Hematopoietic multipotent progenitor cell treated with erythropoietin and hydrocortisone succinate and interleukin-3 and kit ligand, for 4 days (in vitro differentiated cells): ENCODE data around the gene SLC12A7.
"Not testable (repeated sequence)": the region's sequence is repeated elsewhere in the genome, so short reads cannot be mapped to it uniquely, and the experiment has no call there.

Source experiments
- DNase-seq: peaks from one replicate; pipeline ENCODE4 v3.0.0-alpha.2; 2015

Gene SLC12A7

DNA sequence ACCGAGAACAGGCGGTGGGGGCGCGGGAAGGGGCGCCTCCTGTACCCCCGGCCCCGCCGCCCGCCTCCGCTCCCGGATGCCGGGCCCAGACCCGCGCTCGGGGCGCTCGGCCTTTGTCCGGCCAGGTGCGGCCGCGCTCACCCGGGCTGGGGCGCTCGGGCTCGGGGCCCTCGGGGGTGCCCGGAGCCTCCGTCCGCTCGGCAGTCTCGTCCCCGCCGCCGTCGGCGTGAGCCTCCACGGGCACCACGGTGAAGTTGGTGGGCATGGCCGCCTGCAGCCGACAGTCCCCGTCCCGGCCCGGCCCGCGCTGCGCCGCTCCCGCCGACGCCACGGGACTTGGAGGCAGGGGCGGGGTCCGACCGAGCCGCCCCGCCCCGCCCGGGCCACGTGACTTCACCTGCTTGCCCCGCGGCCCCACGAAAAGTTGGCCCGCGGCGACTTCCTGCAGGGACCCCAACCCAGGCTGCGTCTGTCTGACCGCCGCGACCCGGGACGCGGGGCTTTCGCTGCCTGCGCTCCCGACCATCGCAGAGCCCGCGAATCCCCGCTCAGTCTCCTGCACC is at the start of gene SLC12A7:
TSS of gene SLC12A7 (minus strand) at position 337 of the 563 bp plus-strand sequence. CDS start at position 265, 72 bp downstream.
- peak; percentile 67 for DNase-seq

DNA sequence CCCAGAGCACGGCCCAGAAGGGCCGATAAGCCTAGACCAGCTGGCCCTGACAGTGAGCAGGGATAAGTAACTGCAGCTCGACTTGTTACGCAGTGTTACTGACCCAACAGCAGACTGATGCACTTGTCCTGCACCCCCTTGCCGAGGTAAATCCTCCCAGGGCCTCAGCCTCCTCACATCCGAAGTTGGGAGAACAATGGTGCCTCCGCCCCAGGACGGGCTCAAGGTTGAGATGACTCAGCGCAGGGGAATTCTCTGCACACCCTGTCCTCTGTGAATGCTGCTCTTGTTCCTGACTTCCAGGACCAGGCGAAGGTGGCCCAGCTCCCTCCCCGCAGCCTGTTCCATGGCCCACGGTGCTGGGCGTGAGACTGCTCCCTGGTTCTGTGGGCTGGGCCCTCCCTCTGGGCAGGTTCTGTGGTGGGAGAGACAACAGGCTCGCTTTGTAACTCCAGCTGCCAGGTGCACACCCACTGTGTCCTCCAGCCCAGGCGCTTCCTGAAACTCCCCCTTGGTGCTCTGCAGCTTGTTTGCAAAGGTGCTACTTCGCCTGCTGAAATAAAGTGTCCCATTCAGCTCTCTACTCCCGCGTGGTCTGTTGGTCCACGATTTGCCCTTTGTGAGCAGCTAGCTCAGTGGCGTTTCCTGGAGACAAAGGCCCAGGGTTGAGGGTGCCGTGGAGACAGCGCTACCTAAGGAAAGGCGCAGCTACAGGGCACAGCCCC is 49.4 kb upstream of the SLC12A7 start:
- no peak for DNase-seq

DNA sequence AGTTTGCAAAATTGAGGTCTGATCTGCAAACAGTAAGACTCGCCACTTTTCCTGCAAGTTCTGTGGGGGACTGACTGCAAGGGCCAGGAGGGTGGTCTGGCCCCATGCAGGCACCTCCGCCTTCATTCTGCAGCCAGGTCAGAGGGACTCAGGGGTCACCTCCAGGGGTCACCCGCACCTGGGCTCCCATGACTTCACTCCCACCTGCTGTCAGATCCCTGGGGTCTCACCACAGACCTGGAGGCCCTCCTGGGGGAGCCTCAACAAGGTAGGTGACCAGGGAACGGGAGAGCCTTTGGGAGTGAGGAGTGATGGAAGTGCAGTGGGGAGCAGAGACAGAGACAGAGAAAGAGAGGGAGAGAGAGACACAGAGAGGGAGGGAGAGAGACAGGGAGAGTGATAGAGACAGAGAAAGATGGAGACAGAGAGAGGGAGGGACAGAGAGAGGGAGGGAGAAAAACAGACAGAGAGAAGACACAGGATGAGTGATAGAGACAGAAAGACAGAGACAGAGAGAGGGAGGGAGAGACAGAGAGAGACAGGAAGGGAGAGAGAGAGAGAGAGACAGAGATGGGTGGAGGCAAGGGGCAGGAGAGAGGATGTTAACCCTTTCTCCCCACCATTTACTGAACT is 48.0 kb upstream of the SLC12A7 start:
- no peak for DNase-seq

DNA sequence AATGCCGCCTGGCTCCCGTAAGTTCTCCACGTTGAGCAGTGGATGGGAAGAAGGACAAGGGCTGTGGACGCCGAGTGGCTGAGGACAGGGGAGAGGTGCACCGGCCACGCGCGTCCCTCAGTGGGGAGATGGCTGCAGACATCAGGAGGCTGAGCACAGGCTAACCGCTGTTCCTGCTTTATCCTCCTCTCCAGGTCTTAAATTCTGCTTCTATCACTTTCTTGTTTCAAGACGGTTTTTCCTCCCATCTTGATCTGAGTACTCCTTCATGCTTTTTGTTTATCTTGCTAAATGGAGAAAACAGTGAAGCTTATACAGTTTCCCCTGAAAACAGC is 47.4 kb upstream of the SLC12A7 start:
- no peak for DNase-seq

DNA sequence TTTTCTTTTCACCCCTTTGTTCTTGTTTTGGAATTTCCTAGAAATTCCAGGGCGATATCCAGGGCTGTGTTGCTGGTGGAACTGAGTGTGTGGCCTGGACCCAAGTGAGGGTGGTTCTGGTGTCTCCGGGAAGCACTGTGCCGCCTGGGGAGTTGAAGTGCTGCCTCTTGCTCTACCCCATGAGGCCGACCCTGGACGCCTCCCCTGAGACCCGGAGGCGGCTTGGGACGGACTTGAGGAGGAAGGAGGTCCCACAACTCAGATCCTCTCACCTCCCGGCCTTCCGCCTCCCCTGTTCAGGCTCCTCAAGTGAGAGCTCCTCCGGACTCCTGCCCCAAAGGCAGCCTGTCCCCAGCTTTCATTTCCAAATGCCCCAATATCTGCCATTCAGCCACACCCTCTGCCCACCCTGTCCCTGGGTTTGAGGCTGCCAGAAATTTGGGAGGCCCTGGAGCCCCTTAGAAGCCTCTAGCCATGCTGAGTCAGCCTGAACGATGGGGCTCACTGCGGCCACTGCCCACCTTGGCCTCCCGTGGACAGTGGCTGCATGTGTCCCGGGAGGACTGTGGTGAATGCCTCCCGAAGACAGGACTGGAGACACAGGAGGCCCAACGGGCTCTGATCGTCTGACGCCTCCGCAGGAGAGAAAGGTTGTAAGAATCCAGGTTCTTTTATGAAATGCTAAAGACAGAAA is 46.9 kb upstream of the SLC12A7 start:
- DNase-seq = no peak

DNA sequence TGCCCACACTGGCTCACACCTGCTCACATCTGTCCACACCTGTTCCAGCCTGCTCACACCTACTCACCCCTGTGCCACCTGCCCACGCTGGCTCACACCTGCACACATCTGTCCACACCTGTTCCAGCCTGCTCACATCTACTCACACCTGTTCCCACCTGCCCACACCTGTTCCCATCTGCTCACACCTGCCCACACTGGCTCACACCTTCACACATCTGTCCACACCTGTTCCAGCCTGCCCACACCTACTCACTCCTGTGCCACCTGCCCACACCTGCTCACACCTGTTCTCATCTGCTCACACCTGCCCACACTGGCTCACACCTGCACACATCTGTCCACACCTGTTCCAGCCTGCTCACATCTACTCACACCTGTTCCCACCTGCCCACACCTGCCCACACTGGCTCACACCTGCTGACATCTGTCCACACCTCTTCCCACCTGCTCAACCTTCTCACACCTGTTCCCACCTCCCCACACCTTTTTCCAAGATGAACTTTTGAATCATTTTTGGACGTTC is 45.7 kb upstream of the SLC12A7 start:
- not testable (repeated sequence) for DNase-seq

DNA sequence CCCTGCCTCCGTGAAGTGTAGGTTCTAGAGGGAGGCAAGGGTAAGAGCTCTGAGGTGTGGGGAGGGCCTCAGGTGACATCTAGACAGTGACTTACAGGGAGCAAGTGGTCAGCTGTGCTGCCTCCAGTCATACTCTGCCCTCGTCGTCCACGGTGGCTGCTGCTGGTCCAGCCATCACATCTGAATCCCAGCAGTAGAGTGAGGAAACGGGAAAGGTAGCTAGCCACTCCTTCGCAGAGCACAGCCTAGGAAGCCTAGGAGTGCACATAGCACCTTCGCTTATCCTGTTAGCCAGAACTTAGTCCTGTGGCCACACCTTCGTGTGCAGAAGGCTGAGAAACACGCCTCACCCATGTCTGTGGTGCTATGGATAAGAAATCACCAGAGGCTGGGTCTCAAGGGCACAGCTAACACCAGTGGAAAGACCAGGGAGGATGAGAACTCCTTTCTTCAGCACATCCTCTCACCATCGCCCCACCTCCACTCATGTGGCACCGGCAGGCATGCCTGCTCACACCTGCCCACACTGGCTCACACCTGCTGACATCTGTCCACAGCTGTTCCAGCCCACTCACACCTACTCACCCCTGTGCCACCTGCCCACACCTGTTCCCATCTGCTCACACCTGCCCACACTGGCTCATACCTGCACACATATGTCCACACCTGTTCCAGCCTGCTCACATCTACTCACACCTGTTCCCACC is 45.0 kb upstream of the SLC12A7 start:
- no peak for DNase-seq

DNA sequence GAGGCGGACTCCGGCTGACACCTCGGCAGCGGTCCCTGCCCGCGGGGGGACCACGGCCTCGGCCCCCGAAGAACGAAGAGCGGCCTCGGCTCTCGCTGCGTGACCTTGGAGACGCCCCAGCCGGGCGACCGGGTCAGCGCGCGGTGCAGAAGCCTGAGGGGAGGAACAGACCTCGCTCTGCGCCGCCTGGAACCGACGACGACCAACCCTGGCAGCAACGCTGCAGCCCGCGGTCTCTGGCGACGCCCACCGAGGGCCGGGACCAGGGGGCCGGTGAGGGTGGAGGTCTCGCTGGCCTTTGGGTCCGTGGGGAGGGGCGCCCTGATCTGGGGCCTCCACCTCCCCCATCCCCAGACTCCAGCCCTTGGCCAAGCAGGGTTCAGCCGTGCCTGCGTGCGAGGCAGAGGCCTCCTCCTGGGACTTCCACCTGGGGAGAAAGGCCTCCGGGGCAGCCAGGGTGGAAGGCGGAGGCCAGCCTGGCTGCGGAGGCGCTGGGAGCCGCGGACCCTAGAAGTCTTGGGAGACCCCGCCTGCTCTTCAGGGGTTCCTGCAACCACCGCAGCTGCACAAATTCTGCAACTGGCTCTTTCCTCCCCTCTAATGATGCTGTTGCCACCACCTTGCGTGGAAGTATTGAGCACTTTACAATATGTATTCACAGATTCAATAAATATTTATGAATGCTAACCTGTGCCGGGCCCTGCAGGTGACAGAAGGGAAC is 44.3 kb upstream of the SLC12A7 start:
- DNase-seq = no peak

DNA sequence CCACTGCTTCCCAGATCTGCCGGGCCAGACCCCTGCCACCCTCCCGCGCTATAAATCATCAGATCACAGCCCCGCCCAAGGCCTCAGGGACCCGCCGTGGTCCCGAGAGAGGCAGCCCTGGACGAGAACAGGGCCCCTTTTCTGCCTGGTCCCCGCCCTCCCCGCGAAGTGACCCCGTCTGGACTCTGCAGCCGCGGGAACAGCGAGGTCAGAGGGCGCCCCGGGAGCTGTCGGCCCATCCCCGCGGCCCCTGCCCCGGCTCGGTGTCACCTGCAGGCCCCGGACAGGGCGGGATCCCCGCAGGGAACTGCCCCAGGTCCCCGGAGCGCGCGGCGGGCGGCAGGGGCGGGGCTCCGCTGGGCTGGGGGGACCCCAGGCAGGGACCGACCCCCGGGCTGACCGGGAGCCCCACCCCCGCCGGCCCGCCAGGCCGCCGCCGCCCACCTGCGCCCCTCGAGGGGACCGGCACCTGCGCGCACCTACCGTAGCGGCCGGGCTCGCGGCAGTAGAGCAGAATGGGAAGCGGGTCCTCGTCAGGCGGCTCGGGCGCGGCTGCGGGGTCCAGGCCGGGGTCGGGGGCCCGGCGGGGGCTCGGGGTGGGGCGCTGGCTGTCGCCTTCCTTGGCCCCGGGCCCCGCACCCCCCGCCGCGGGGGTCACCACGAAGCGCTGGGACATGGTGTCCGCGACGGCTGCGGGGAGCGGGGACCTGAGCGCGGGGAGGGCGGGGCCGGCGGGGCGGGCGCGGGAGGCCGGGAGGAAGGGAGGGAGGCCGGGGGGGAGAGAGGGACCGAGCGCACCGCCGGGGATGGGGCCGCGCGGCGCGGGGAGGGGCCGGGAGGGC is 43.5 kb upstream of the SLC12A7 start:
- DNase-seq = no peak

DNA sequence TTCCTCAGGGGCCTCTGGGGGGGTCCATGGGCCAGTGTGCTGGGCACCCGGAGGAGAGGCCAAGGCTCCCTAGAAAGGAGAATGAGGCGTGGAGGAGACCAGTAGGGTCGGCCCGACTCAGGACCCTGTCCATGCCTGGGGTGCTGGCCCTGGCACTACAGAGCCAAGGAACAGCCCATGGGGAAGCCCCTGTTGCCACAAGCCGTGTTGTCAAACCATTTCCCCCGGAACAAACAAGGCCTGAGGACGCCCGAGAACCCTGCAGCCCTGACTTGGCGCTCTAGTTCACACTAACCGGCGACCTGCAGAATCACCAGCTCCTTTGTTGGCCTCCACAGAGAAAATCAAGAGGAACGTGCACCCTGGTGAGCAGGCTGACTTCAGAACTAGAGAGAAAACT is 41.6 kb upstream of the SLC12A7 start:
- DNase-seq = no peak

DNA sequence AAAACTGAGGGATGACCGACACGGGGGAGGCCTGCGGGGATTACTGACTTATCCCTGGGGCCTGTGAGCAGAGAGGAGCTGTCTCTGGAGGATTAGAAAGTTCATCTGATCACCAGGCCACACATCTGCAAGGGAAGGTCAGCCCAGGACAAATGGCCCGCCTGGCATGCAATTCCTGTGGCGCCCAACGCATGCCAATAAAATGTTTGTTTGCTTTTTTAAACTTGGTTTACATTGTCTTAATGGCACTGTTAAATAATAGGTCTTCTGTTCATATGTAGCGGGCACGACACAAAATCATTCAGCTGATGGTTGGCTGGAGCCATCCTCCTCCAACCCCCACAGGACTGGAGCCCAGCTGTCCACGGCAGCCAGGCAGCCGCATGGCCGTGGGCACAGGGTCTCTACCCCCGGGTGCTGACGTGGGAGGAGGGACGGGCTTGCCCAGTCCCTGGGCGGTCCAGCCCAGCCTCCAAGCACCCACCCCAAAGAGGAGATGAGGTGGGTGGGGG is 41.0 kb upstream of the SLC12A7 start:
- DNase-seq = no peak

DNA sequence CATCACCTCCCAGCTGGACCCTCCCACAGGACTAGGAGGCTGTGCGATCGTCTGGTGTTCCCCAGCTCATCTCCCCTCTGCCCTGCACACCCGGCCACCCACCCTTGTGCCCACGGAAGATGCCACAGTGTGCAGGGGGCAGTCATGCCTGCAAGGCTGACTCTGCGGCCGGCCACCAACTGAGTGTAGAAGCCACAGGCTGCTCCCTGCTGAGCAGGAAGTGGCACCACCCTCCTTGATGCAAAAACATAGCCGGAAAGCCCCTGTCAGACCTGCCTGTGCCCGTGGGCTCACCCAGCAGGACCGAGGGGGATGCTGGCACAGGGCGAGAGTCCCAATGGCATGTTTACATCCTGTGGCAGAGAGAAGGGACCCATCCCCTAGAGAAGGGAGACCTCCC is 40.3 kb upstream of the SLC12A7 start:
- no peak for DNase-seq

DNA sequence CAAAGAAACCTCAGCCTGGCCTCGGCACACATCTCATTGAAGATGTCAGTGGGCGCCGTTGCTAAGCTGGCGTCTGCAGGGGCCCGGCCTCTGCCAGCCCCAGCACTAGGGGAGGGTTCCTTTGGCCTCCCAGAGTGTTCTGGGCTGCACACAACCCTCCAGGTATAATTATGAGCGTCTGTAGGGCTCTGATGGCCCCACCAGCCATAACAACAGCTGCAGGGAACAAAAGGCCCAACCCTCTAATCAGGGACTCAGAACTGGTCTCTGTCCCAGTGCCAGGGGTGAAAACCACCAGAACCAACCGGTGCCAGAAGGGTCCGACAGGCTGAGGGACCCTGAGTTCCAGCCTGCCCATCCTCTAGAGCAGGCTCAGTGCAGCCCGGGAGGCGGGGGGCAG is 39.5 kb upstream of the SLC12A7 start:
- no peak for DNase-seq

DNA sequence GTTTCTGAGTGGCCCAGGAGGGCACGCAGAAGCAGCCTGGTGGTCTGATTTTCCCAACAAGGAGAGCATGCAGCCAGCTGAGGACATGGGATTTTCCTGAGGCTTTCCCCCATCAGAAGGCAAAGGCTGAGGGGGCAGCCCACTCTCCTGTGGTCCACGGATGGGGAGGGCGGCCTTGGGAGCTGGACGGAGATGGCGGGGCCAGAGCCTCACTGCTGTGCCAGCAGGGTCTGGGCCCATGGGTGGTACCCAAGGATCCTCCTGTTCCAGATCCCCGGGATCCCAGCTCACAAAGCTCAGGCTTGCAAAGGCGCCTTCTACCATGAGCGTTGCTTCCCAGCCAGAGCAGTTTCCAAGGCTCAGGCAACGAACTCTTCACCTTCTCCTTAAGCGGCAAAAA is 39.0 kb upstream of the SLC12A7 start:
- no peak for DNase-seq

DNA sequence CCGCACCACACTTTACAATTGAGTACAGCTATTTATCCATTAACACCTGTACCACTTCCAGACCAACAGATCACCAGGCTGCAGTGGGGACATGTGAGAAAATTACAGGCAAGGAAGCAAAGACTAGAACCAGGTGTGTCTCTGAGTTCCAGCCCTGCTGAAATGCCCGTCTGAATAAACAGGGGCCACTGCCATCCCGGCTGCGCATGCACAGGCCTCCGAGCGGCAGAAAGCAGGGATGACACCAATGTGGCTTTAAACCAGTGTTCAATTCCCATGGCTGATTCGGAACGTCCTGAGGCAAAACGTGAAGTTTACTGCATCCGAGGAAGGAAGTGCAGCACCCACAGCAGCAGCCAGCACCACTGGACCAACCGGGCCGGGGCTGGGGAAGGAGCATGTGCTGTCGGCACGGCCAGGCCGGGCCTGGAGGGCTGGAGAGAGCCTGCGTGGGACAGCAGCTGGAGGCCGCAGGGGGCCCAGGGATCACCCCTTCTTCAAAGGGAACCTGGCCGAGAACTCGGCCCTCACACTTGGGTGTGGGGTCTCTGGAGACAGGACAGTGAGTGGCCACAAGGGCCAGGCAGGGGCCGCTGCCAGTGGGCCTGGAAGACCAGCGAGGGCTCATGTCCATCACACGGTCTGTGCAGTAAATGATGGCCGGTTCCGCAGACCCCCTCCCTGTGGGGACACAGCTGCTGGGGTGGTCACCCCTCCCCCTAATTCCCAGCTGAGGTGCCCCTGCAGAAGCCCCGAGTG is 33.0 kb upstream of the SLC12A7 start:
- no peak for DNase-seq

DNA sequence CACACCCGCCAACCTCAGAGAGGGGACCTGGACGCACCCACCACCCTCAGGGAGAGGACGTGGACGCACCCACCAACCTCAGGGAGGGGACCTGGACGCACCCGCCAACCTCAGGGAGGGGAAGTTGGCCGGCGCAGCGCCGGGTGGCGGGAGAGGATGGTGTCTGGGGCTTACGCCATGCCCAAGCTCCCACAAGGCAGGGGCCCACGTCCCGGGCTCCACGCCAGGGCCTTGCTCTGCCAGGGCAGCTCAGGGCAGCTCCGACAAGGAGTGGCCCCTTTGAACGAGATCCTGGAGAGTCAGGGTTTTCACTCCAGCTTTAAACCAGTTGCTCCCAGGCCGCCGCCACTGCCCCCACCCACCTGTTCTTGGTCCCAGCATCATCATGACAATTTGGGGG is 32.2 kb upstream of the SLC12A7 start:
- no peak for DNase-seq

DNA sequence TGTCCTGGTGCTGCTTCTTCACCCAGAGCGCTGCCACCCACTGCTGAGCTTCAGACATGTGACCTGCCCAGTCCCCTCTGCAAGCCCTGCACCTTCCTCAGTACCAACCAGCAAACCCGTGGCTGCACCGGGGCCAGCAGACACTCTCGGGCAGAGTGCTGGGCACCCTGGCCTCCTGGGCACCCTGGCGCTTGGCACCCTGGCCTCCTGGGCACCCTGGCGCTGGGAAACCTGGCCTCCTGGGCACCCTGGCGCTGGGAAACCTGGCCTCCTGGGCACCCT is 31.7 kb upstream of the SLC12A7 start:
- DNase-seq = no peak

DNA sequence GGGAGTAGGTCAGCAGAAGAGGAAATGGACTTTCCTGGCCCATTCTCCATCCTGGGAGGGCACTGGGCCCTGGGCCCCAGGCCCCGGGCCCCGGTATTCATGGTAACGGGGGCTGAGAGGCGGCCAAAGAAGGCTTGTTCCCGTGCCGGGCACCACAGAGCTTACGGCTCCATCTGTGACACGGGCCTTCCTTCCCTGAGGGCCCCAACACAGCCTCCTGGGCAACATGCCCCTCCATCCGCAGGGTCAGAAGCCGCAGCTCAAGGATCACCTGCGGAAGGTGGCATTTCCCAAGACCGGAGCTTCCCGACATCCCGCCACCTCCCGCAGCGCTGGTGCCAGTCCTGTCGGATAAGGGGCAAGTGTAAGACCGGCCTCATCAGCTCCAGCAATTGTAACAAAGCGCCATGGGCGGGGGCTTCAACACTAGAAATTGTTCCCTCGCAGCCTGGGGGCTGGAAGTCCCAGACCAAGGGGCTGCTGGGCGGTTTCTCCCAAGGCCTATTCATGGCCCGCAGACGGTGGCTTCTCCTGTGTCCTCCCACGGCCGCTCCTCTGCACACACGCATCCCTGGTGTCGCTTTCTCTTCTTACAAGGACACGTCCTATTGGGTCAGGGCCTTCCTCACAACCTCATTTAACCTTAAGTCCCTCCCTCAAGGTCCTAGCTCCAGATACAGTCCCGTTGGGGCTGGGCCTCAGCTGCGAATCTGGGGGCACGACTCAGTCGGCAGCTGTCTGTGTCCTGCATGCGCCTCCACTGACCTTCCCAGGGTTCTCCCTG is 31.2 kb upstream of the SLC12A7 start:
- DNase-seq = no peak

DNA sequence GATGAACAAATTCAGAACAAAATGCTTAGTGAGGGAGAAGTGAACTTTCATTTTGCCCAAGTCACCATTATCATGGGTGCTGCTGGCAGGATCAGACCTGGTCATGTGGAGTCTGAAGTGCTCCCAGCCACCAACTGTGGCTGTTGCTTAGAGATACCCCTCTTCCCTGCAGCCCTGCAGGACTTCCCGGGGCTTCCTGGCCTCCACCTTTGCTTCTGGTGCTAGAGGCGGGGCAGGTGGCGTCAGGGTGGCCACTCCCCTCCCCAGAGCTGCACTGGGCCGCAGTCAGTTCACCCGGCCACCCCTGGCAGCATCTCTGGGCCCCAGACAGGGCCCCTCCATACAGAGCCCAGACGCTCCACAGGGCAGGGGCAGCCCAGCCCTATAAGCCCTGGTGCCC is 30.0 kb upstream of the SLC12A7 start:
- DNase-seq = peak; percentile 34

DNA sequence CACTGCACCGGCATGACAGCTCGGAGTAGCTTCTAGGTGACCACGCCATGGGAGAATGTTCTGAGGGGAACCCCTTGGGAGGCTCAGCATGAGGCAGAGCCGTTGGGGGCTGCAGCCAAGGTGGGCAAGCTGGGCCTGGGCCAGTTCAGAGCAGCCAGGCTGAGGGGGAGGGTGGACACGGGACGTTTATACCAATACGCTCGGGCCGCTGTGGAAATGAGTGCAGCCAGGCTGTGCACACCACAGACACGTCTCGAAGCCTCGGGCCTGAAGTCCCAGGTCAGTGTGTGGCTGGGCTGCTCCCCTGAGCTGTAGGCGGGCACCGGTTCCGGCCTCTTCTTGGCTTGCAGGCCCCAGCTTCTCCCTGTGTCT is 28.9 kb upstream of the SLC12A7 start:
- DNase-seq = no peak
